GM08714 (cell line): Measurements from ENCODE around the gene SPDL1.

Experiments
- H3K4me3 ChIP-seq: fragments of 200-500 bp; sonication (Bioruptor generic); 2 replicates; pipeline ENCODE4 v1.5.1; 2014; ENCODE audit warnings: mild to moderate bottlenecking, low read length, inconsistent platforms
- ZNF274 ChIP-seq: IDR thresholded peaks from 2 replicates; pipeline ENCODE4 v1.6.1; 2012; ENCODE audit warnings: mild to moderate bottlenecking, low read depth, low read length

The SPDL1 gene

GRCh38 chr5:169653091-169653490 lies 69.5 kb downstream of the SPDL1 start:
- no peak overlapping the region for H3K4me3 ChIP-seq
- TF ChIP-seq ZNF274, result no peak
